ENCODE data around the gene ATP8B1. TPM values are rescaled to one million over a fixed set of nuclear protein-coding genes. Genes with fewer than 3 reads are reported as not detected.

The ATP8B1 gene
- total RNA-seq, 2 experiments from 2014 or later = 0.06 to 0.15 TPM

DNA sequence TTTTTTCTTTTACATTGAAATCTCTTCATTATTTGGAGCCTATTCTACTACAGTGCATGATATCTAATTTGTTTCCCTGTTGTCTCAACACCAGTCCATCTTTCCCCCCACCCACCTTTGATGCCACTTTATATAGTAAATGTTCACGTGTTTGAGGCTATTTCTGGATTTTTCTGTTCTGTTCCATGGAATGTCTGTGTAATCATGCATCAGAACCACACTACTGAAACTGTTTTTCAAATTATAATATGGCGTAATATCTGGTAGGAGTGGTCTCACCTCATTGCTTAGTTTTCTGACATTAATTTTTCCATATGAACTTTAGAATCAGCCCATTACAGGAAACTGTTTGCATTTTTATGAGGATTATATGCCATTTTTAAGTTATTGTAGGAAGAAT is 162.4 kb downstream of the ATP8B1 start:
- POLR2A ChIA-PET = no interaction called here
- CTCF ChIA-PET = no interaction called here

DNA sequence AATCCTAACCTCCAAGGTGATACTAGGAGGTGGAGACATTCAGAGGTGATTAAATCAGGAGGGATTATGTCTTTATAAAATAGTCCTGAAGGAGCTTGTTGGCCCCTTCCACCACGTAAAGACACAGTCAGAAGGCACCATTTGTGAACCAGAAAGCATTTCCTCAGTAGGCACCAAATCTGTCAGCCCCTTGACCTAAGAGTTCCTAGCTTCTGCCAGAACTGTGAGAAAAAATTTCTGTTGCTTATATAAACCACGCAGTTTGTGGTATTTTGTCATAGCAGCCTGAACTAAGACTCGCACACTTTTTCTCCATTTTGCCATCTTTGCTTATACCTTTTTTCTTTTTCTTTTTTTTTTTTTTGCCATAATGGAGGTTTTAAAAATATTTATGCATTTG is 162.9 kb downstream of the ATP8B1 start:
- ChIA-PET POLR2A (no interaction called here), CTCF (no interaction called here)

DNA sequence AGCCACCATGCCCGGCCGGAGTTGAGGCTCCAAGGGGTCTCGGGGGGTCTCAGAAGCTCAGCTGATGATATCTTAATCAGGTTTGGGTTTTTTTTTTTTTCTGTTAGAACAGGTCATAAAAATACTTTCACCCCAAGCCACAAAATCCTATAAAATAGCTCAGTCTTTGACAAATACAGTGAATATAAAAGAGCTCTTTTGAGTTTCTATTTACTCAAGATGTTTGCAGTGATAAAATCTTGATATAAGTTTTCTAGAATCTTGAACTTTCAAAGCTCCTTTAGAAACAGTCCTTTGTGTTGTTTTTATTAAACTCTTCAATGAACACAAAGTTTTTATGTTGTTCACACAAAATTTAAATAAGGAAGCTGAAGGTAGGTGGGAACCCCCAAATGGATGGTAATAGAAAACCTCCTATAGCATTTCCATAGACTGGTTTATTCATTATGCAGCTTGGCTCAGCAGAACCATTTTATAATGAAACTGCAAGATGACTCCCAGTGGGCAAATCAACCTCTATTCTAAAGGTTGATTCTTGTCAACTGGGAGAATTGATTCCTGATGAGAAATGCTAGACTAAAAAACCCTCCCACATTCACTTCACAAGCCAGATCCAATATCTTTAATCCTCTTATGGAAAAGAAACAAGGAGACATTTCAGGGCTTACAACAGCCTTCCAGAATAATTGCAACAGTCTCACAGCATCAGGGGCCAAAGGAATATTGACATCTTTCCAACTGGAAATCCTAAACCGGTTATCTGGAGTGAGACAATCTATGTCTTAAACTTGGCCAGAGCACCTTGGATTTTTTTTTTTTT is 167.9 kb downstream of the ATP8B1 start:
- ChIA-PET POLR2A (no interaction called here), CTCF (interaction anchor here (0.7 kb wide), 1 partner anchor 35 kb away, joined by 3 read pairs; no protein-coding TSS in a partner anchor)

DNA sequence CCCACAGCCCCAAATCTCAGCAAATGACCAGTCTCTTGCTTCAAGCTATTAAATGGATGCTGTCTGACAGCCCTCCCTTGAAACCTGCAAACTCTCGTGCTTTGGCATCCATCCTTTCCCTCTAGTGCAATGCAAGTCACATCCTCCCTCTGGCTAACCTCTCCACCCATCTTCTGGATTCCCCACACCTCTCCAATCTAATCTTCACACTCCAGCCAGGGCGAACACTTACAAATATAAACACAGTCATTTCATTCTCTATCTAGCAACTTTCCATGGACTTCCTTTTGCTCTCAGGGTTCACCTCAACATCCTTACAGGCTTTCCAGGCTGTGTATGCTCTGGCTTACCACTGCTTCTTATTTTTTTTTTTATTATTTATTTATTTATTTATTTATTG is 171.4 kb downstream of the ATP8B1 start:
- CTCF ChIA-PET = interaction anchor here (1.1 kb wide), 1 partner anchor 505 kb away, joined by 3 read pairs; no protein-coding TSS in a partner anchor
- POLR2A ChIA-PET = interaction anchor here (2.6 kb wide), 1 partner anchor 10 kb away, joined by 23 read pairs; the partner anchor contains the start of gene NARS1

DNA sequence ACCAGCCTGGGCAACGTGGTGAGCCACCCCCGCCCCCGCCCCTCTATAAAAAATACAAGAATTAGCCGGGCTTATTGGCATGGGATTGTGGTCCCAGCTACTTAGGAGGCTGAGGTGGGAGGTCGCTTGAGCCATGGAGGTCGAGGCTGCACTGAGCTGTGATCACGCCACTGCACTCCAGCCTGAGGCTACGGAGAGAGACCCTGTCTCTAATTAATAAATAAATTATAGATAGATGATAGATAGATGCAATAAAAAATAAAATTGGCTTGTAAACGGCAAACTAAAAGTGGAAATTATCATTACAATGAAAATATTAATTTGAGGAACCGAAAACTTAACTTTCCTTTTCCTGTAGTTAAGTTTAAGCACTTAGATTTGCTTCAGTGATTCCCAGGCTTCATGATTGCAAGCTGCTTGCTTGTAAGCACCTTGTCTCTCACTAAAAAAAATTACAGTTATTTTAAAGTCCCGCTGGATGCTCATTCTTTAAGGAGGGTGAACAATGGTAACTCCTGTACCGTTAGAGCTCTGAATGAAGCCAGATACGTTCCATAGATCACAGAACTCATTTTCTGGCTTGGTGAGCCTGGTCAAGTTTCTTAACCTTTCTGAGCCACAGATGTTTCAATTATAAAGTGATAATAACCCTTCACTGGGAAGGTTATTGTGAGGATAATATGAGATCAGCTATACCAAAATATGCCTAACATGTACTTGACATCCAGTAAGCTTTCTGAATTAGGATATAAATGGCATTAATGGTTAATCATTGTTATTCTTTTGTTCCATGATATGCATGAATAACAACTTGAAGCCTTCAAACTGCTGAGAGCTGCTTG is 172.1 kb downstream of the ATP8B1 start:
- ChIA-PET CTCF (interaction anchor here (1.0 to 2.2 kb wide), 3 partner anchors 10 to 505 kb away, joined by 3 to 8 read pairs (median 3); partner anchors contain the start of gene NARS1), POLR2A (interaction anchor here (2.6 kb wide), 1 partner anchor 9 kb away, joined by 23 read pairs; the partner anchor contains the start of gene NARS1)

DNA sequence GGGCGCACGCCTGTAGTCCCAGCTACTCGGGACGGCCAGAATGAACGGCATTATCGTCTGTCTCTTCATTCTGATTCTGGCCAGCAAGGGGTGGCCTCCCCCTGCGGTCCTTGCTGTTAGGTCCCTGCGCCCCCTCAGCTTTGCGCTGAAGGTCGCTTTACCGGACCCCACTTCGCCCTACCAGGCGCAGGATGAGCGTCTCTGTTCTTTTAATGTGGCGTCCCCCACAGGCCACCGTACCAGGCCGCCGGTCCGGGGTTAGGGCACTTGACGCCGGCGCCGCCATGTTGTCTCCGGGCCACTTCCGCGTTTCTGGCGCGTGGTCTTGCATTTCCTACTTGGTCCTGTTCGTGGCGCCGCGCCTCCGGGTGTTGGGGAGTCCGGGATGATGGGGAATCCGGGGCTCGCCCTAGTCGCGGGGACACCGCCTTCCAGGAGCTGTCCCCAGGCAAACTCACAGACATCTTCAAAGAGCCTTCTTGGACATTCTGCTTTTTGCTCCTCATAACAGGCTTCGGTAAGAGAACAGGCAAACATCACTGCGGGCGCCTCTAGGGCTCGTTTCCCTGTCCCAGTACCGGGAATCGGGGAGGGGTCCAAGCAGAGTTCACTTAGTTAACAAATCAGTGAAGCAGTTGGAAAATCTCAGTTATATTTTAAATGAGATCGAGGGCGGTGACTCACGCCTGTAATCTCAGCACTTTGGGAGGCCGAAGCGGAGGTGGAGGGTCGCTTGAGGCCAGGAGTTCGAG is 172.9 kb downstream of the ATP8B1 start:
- CTCF ChIA-PET = interaction anchor here (1.0 to 2.2 kb wide), 4 partner anchors 9 to 506 kb away, joined by 3 to 8 read pairs (median 3); partner anchors contain the start of genes FECH and NARS1
- POLR2A ChIA-PET = interaction anchor here (0.8 to 2.6 kb wide), 2 partner anchors 9 to 29 kb away, joined by 3 to 23 read pairs; partner anchors contain the start of gene NARS1

DNA sequence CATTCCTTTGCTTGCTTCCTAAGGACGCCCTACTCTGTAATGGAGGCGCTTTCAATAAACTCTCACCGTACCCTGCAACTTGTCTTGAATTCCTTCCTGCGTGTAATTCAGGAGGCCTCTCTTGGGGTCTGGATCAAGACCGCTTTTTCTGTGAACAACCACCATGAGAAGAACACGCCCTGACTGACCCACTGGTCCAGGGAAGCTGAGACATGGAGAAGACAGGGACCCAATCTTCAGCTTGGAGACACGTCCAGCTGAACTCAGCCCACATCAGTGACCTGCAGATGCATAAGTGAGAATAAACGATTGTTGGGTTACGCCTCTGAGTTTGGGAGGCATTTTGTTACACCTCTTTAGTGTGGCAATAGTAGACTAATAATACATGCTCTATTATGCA is 173.7 kb downstream of the ATP8B1 start:
- POLR2A ChIA-PET = interaction anchor here (0.8 to 2.6 kb wide), 2 partner anchors 8 to 29 kb away, joined by 3 to 23 read pairs; partner anchors contain the start of gene NARS1
- CTCF ChIA-PET = interaction anchor here (1.1 to 2.2 kb wide), 2 partner anchors 8 to 43 kb away, joined by 3 to 8 read pairs; partner anchors contain the start of genes FECH and NARS1

DNA sequence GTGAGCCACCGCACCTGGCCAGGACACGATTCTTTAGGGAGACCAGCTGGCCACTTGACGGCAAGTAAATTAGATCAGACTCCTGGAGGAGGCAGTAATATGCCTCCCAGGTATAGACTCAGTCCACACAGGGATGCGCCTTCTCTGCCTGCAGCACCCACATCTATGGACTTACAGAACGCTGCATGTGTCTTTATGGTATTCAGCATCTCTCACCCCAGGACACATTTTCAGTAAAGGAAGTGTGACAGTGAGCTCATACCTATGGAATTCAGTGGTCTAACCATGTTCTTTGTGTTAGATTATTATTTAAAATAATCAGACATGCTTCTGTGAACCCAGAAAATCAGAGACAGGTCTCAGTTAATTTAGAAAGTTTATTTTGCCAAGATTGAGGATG is 175.6 kb downstream of the ATP8B1 start:
- ChIA-PET CTCF (no interaction called here), POLR2A (no interaction called here)

DNA sequence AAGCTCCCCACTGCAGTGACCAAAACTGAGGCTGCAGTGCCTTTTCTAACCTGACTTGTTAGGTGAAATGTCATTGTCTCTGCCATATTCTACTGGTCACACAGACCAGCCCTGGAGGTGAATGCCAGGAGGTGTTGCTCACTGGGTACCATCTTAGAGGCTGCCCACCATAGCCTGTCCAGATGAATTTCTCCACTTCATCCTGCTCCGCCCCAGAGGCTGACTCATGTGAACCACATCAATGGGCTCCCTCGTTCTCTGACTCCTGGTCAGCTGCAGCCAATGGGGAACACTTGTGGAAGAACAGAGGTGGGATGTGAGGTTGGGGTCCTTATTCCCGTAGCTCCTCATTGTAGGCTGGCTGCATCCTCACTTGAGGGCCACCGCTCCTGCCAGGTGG is 178.1 kb downstream of the ATP8B1 start:
- ChIA-PET CTCF (interaction anchor here (0.6 kb wide), 1 partner anchor 1683 kb away, joined by 3 read pairs; no protein-coding TSS in a partner anchor), POLR2A (no interaction called here)

DNA sequence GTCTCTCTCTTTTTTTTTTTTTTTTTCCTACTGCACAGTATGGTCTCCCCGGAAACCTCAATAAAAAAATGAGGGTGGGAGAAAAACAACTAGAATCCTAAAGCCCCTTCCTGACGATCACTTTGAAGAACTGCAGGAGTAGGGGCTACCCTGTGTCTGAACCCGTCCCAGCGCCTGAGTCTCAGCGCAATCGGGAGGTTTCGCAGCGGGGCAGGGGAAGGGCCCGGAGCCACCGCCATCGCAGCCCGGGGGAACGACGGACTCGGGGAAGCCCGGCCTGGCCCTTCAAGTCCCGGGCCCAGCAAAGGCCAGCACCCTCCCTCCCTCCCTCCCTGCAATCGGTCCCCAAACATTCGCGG is 181.9 kb downstream of the ATP8B1 start:
- ChIA-PET POLR2A (interaction anchor here (1.2 to 2.2 kb wide), 2 partner anchors 9 to 42 kb away, joined by 11 to 23 read pairs; no protein-coding TSS in a partner anchor), CTCF (interaction anchor here (0.7 to 1.8 kb wide), 3 partner anchors 9 to 1004 kb away, joined by 3 to 8 read pairs (median 4); no protein-coding TSS in a partner anchor)

DNA sequence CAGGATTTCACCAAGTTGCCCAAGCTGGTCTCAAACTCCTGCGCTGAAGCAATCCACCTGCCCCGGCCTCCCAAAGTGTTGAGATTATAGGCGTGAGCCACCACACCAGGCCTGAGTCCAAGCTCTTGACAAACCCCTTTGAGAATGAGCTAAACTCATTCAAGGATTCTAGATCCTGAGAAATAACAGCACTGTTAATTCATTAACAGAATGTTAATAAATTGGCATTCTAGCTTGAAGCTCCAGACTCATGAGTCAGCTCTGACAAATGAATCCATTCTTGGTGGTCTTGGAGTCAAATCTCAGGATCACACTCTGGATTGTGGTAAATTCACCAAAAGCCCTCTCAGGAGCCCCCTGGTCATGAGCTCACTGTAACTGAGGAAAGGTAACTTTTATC is 183.2 kb downstream of the ATP8B1 start:
- POLR2A ChIA-PET = interaction anchor here (1.2 kb wide), 1 partner anchor 41 kb away, joined by 11 read pairs; no protein-coding TSS in a partner anchor
- CTCF ChIA-PET = interaction anchor here (1.4 kb wide), 1 partner anchor 10 kb away, joined by 3 read pairs; no protein-coding TSS in a partner anchor

DNA sequence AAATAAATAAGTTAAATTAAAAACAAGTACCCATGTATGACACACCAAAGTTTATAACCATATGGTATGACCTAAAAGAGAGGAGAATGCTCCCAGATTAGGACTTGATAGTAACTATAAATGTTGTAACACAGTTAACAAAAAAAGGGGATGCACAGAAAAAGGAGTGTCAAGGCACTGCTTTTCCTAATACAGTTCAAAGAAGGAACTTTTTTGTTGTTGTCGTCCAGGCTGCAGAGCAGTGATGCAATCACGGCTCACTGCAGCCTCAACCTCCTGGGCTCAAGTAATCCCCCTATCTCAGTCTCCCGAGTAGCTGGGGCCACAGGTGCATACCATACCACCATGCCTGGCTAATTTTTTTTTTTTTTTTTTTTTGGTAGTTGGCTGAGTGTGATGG is 184.2 kb downstream of the ATP8B1 start:
- POLR2A ChIA-PET = no interaction called here
- CTCF ChIA-PET = no interaction called here

DNA sequence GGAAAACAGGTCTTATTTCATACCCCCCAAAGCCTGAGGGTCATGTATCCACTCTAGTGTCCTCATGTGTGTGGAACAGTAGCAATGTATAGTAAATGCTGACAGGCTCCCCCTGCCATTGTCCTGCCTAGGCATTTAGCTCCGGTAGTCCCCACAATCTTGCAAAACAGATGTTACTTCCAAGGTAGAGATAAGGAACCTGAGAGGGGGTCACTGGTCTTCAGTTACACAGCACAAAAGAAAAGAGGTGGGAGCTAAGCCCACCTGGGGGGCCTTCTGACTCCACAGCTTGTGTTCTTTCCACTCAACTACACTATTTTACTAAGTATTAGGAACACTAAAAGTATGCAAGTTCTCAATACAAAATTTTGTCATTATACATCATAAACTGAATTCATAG is 199.2 kb downstream of the ATP8B1 start:
- ChIA-PET CTCF (no interaction called here), POLR2A (no interaction called here)

Other genes with a start within 250 kb of the ATP8B1 start
- 10 to 100 TPM; 29.5 to 31.8 TPM for gene FECH, start 216.6 kb downstream of the ATP8B1 start, total RNA-seq
- gene NARS1, start 181.5 kb downstream of the ATP8B1 start, total RNA-seq = 100 to 1,000 TPM; 140 TPM
- gene NEDD4L, start 240.9 kb upstream of the ATP8B1 start, total RNA-seq = 1 to 10 TPM; 3.7 to 4.2 TPM

All from activated CD8-positive, alpha-beta memory T cell treated with anti-CD3 and anti-CD28 coated beads for 36 hours (primary cell).